IPS-20b (cell line): ENCODE measurements around the gene AMOTL2.

Experiments
- H3K27ac ChIP-seq: one replicate; pipeline ENCODE4 v1.5.1; 2013; ENCODE audit warnings: low read length
- H3K27me3 ChIP-seq: 2 replicates; pipeline ENCODE4 v1.6.1; 2013; ENCODE audit warnings: mild to moderate bottlenecking, low read length, inconsistent platforms; ENCODE audit not compliant: insufficient read depth
- H3K36me3 ChIP-seq: 2 replicates; pipeline ENCODE4 v1.6.1; 2013; ENCODE audit warnings: low read depth, mild to moderate bottlenecking, inconsistent platforms, low read length, moderate library complexity; ENCODE audit not compliant: insufficient read depth
- H3K4me1 ChIP-seq: 2 replicates; pipeline ENCODE4 v1.6.1; 2013; ENCODE audit warnings: mild to moderate bottlenecking, control low read depth, inconsistent platforms, low read length, moderate library complexity; ENCODE audit not compliant: insufficient read depth
- H3K4me3 ChIP-seq: 2 replicates; pipeline ENCODE4 v1.5.1; 2013; ENCODE audit warnings: mild to moderate bottlenecking, low read length, inconsistent platforms
- H3K9ac ChIP-seq: 2 replicates; pipeline ENCODE4 v1.6.1; 2013; ENCODE audit warnings: low read depth, mild to moderate bottlenecking, inconsistent platforms, low read length, moderate library complexity
- H3K9me3 ChIP-seq: 2 replicates; pipeline ENCODE4 v1.6.1; 2013; ENCODE audit warnings: mild to moderate bottlenecking, low read depth, low read length, inconsistent platforms; ENCODE audit not compliant: insufficient read depth

AMOTL2 gene

DNA sequence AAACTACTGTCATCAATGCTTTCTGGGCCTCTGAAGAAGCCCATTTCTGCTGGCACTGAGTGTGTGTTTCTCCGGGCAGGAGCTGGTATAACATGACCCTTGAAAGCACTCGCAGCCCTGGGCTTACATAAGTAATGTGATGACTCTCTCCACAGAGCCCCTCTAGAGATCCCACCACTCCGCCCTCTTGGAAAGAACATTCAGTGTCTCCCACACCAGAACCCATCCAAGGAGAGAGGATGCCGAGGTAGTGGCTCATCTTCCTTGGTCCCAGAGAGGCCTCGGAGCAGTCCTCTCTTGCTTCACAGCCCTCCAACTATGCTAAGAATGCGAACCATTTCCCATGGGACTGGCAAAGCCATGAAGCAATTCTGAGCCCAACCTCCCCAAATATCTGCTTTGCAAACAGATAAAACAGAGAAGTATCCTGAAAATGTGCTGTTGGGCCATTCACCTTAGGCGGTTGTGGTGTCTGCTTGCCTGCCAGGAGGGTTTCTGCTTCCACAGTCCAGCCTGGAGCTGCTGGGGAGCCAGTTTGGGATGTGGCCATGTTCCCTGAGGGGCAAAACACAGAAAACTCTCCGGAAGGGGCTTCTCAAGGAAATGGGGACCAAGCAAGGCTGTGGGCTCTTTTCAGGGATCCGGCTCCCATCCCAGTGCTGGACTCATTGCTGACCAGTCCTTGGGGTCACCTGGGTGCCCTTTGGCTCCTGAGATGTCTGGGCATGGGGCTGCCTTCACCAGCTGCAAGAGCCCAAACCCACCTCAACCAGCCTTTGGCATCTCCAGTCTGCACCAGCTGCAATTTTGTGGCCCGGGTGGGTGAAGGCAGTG lies 47.3 kb downstream of the AMOTL2 start:
- H3K9ac ChIP-seq: peak overlapping the region; percentile 15; the same call in 1 of the 2 replicates
- no peaks in the 10 kb centered on the region for H3K27me3 ChIP-seq
- H3K36me3 ChIP-seq: no peaks in the 10 kb centered on the region
- H3K4me1 ChIP-seq: peaks cover 28% of the 10 kb centered on the region
- H3K4me3 ChIP-seq: no peak overlapping the region
- H3K9me3 ChIP-seq: no peaks in the 10 kb centered on the region
- H3K27ac ChIP-seq: no peak overlapping the region

DNA sequence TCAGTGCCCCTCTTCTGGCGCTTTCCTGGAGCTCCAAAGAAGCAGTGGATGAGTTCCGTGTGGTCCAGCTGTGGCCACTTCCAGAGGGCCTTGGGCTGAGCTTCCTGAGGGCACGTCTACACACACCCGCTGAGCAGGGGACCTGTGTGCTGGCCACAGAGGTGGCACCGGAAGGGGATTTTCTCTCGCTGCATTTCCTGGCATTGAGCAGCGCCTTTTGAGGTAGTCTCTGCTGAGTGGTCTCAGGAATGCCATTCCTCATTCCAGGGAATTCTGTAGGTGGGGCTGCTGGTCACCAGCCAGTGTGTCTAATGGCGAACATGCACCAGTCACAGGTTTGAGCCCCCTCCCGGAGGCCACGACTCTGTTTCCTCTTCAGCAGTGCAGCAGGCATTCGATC lies 48.1 kb downstream of the AMOTL2 start:
- Histone ChIP-seq H3K4me1 (peaks cover 19% of the 10 kb centered on the region), H3K4me3 (no peak overlapping the region), H3K9me3 (no peaks in the 10 kb centered on the region), H3K9ac (no peak overlapping the region), H3K36me3 (no peaks in the 10 kb centered on the region), H3K27ac (no peak overlapping the region), H3K27me3 (no peaks in the 10 kb centered on the region)

DNA sequence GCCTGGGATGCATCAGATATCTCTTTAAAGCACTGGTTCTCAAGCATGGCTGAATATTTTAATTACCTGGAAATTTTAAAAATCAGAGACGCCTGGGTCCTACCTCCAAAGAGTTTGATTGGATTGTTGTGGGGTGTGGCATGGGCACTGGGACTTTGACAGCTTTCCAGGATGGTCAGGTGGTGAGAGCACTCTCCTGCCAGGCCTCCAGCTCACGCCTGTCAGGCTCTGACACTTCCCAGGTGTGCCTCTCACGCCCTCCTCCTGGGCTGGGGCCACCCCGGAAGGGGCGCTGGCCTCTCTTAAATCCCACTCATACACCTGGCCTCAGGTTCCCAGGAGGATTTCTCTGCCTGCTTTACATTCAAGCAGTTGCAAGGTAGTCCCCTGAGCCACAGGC lies 48.5 kb downstream of the AMOTL2 start:
- Histone ChIP-seq H3K9ac (no peak overlapping the region), H3K27me3 (no peaks in the 10 kb centered on the region), H3K27ac (no peak overlapping the region), H3K4me1 (peaks cover 16% of the 10 kb centered on the region), H3K36me3 (no peaks in the 10 kb centered on the region), H3K4me3 (no peak overlapping the region), H3K9me3 (no peaks in the 10 kb centered on the region)

DNA sequence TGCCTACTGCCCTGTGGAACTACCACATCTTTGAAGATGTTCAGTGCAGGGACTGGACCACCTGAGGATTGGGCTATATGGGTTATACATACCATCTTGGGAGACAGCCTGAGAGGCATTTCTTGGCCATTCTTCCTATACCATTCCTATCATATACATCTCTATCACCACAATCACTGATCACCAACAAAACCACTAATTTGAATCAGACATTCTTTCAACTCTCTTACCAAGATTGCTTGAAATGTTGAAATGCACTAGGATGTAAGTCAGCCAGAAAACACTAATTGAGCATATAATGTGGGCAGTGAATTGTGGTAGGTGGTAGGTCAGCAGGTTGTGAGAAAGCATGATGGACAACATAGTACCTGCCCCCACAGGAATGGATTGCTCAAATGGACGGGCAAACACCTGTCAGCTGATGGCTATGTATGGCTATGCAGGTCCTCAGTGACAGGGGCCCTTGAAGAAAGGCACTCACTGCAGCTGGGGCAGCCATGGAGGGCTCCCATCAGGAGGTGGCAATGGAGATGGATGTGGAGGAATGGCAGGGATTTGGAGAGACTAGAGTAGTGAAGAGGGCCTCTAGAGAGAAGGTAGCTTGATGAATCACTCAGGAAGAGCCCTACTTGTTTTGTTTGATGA lies 49.1 kb downstream of the AMOTL2 start:
- Histone ChIP-seq H3K4me1 (peaks cover 16% of the 10 kb centered on the region), H3K27ac (no peak overlapping the region), H3K27me3 (no peaks in the 10 kb centered on the region), H3K4me3 (no peak overlapping the region), H3K9me3 (no peaks in the 10 kb centered on the region), H3K36me3 (no peaks in the 10 kb centered on the region), H3K9ac (no peak overlapping the region)

DNA sequence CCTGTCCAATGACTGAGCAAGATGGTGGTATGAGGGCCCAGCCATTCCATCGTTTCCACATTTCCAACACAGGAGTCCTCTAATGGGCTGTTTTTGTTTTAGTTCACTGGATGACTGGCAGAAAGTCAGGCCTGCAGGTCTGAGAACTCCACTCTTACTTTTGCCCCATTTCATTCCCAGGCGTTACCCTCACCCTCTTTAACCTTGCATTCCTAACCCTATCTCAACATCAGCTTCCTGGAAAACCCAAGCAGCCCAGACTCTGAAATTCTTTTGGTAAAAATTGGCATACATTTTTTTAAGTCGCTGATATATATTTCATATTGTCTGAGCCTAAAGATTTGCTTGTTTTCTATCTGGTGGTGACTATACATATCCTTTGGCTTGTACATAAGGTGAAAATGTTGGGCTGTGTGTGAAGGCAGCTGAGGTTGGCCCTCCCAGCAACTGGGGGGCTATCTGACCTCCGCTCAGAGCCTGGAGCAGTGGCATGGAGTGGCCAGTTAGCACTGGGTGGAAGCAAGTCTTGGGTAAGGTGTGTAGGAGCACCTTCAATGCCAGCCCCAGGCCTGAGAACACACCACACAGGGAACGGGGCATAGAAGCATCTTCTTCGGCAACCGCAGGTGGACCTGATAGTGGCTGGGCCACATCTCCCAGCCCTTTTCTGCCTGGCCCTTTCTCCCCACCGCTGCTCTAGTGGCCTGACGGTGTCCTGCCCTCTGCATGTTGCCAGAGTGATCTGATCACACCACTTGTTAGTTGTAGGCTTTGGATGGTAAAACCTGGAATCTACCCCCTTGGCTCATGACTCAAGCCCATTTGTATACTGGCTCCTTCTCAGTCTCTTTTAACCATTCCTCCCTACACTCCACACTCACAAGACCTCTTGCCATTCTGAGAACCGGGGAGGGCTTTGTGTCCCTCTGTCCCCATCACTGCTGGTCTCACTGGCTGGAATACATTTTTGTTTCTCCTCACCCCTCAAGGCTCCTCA lies 50.0 kb downstream of the AMOTL2 start:
- peaks cover 16% of the 10 kb centered on the region for H3K4me1 ChIP-seq
- no peaks in the 10 kb centered on the region for H3K36me3 ChIP-seq
- H3K27ac ChIP-seq: no peak overlapping the region
- no peak overlapping the region for H3K4me3 ChIP-seq
- no peak overlapping the region for H3K9ac ChIP-seq
- H3K27me3 ChIP-seq: no peaks in the 10 kb centered on the region
- no peaks in the 10 kb centered on the region for H3K9me3 ChIP-seq

DNA sequence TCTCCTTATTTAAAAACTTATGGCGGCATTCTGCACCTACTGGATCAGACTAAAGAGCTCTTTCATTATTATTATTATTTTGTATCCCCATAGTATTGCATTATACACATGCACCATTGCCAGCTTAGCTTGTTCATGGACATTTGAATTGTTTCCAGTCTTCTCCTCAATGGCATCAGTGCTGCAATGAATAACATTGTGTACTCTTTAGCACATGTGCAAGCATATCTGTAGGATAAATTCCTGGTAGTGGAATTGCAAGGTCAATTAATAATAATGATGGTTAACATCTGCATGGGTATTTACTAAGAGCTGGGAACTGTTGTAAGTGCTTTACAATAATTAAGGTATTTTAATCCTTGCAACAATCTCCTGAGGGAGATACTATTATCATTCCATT lies 52.0 kb downstream of the AMOTL2 start:
- Histone ChIP-seq H3K27me3 (no peaks in the 10 kb centered on the region), H3K9ac (no peak overlapping the region), H3K9me3 (no peaks in the 10 kb centered on the region), H3K36me3 (no peaks in the 10 kb centered on the region), H3K4me1 (peaks cover 12% of the 10 kb centered on the region), H3K4me3 (no peak overlapping the region), H3K27ac (no peak overlapping the region)

DNA sequence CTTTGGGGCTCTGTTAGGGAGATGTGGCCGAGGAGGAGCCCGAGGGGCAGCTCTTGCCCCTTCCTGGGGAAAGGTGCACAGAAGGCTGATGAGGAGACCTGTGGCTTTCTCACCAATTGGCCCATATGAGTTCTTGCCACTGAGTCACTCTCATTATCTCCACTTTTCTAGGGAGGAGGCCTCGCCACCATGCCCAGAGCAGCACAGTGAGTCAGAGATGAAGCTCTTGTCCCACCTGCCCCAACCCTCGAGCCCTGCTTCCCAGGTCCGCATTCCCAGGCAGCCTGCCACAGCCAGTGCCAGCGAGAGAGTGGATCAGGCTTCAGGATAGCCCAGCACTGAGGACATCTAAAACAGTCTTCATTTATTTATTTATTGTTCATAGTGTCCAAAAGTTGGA lies 53.5 kb downstream of the AMOTL2 start:
- Histone ChIP-seq H3K27ac (no peak overlapping the region), H3K36me3 (no peaks in the 10 kb centered on the region), H3K4me1 (peaks cover 4% of the 10 kb centered on the region), H3K27me3 (no peaks in the 10 kb centered on the region), H3K4me3 (no peak overlapping the region), H3K9ac (no peak overlapping the region), H3K9me3 (no peaks in the 10 kb centered on the region)

DNA sequence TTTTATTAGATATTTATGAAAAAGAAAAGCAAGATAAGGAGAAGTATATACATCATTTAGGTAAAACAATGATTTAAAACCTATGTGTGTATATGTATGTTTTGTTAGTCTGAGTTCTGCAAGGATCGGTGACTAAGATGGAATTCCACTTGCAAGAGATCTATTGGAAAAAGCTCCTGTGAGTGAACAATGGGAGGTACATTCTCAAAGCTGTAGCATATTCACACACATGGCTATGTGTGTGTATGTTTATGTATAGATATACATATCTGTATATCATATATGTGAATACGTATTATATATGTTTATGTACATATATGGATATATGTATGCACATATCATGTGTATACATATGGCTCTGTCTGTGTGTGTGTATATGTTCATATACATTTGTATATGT lies 54.3 kb downstream of the AMOTL2 start:
- H3K9ac ChIP-seq: no peak overlapping the region
- H3K27ac ChIP-seq: no peak overlapping the region
- no peaks in the 10 kb centered on the region for H3K36me3 ChIP-seq
- H3K9me3 ChIP-seq: no peaks in the 10 kb centered on the region
- H3K4me1 ChIP-seq: peaks cover 10% of the 10 kb centered on the region
- H3K4me3 ChIP-seq: no peak overlapping the region
- H3K27me3 ChIP-seq: peaks cover 3% of the 10 kb centered on the region

DNA sequence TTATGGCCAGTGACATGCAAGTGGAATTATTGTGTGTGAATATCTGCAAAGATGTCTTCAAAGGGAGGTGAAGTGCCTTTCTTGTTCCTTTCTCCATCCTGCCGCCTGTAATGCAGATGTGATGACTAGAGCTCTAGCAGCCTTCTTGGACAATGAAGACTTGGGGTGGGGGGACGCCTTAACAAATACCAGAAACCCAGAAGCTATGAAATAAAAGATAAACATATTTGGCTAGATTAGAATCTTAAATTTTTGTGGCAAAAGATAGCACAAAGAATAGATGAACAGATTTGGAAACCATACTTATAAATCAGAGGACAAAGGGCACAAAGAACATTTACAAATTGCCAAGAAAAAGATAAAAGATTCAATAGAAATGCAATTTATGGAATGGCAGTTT lies 56.1 kb downstream of the AMOTL2 start:
- Histone ChIP-seq H3K4me1 (peaks cover 14% of the 10 kb centered on the region), H3K9ac (no peak overlapping the region), H3K27me3 (peaks cover 19% of the 10 kb centered on the region), H3K9me3 (no peaks in the 10 kb centered on the region), H3K27ac (no peak overlapping the region), H3K4me3 (no peak overlapping the region), H3K36me3 (no peaks in the 10 kb centered on the region)

DNA sequence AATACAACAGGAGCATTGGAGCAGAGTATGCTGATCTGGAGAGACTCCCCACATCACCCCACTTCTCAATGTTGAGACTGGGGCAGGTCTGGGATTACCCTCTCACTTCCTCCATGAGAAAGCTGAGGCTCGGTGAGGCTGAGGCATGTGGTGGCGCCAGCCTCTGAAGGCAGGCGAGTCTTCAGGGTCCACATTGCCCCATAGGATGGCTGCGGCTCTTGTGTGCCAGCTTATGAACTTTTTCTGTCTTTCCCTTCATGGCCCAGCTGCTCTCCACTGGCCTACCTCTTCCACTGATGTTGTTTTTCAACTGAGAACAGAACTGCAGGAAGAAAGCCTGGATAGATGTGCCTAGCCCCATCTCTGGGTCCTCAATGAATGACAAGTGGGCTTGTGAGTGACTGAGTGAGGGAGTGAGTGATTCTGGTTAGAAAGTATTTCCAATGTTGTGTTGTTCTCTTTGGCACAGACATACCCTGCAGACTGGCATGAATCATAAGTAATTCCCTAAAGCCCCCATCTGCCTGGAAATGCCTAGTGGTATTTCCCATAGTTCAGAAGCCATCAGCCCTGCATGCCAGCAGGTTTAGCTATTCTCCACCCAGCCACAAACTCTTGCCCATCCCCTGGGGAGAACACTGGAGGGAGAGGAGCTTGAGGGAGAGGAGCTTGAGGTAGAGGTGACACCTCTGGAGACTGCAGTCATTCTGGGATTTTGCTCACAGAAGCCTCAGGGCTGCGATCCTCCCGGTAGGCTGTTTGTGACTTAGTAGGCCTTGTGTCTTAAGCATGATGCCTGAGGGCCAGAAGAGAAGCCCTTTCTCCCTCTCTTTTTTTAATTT lies 56.9 kb downstream of the AMOTL2 start:
- Histone ChIP-seq H3K9me3 (no peaks in the 10 kb centered on the region), H3K4me1 (peaks cover 14% of the 10 kb centered on the region), H3K36me3 (no peaks in the 10 kb centered on the region), H3K9ac (no peak overlapping the region), H3K4me3 (no peak overlapping the region), H3K27ac (no peak overlapping the region), H3K27me3 (peaks cover 26% of the 10 kb centered on the region)
